ENCODE data around the gene TMEM131. TPM values are rescaled to one million over a fixed set of nuclear protein-coding genes. Genes with fewer than 3 reads are reported as not detected.
"Not testable (repeated sequence)": the region's sequence is repeated elsewhere in the genome, so short reads cannot be mapped to it uniquely, and the experiment has no call there.

The TMEM131 gene
- total and polyA plus RNA-seq, 3 donors from 2014 or later: 35.0 to 54.8 (median 49.6) TPM

DNA sequence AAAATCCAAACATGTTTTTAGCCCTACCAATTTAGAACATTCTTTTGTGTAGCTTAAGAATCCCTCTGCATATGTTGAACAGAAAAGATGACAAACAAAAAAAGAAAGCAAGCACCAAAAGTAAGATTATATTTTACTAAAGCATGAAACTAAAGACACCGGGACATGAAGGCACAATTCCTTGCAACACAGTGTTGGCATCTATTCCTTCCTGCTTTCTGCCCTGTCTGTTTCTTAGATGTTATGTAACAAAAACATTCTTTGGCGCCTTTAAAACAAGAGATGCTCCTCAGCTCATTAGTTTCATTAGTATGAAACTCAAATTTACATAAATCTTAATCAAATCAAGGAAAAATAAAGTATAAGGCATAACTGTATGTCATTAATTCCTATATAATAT is 106.6 kb downstream of the TMEM131 start:
- H3K4me3 ChIP-seq: no peak overlapping the region
- WGBS, 2 donors: 91 to 93% methylated on average over 2 of the region's 2 CpGs
- H3K36me3 ChIP-seq (ENCODE audit: low read depth, missing control alignments): no peaks in the 10 kb centered on the region
- intact Hi-C loops (cut with DNase I; ENCODE audit: low total_unique reads): no loop called here
- no peak for TF ChIP-seq POLR2A (IDR thresholded peaks at IDR 0.05)
- TF ChIP-seq, protein P1, sequence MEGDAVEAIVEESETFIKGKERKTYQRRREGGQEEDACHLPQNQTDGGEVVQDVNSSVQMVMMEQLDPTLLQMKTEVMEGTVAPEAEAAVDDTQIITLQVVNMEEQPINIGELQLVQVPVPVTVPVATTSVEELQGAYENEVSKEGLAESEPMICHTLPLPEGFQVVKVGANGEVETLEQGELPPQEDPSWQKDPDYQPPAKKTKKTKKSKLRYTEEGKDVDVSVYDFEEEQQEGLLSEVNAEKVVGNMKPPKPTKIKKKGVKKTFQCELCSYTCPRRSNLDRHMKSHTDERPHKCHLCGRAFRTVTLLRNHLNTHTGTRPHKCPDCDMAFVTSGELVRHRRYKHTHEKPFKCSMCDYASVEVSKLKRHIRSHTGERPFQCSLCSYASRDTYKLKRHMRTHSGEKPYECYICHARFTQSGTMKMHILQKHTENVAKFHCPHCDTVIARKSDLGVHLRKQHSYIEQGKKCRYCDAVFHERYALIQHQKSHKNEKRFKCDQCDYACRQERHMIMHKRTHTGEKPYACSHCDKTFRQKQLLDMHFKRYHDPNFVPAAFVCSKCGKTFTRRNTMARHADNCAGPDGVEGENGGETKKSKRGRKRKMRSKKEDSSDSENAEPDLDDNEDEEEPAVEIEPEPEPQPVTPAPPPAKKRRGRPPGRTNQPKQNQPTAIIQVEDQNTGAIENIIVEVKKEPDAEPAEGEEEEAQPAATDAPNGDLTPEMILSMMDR (IDR thresholded peaks at IDR 0.05): no peak
- H3K27me3 ChIP-seq: no peaks in the 10 kb centered on the region
- no peak for DNase-seq
- no peak overlapping the region for H3K27ac ChIP-seq
- no peaks in the 10 kb centered on the region for H3K4me1 ChIP-seq
- H3K9me3 ChIP-seq: no peaks in the 10 kb centered on the region

GRCh38 chr2:97885841-97886240 is 109.9 kb downstream of the TMEM131 start:
- TF ChIP-seq, protein P1 (IDR thresholded peaks at IDR 0.05): no peak
- TF ChIP-seq POLR2A (IDR thresholded peaks at IDR 0.05): no peak
- Histone ChIP-seq H3K4me3 (no peak overlapping the region), H3K9me3 (no peaks in the 10 kb centered on the region), H3K36me3 (ENCODE audit: low read depth, missing control alignments) (no peaks in the 10 kb centered on the region), H3K4me1 (no peaks in the 10 kb centered on the region), H3K27me3 (no peaks in the 10 kb centered on the region), H3K27ac (no peak overlapping the region)
- no peak for DNase-seq
- intact Hi-C loops (cut with DNase I; ENCODE audit: low total_unique reads): no loop called here

GRCh38 chr2:97880334-97880733 is 115.4 kb downstream of the TMEM131 start:
- intact Hi-C loops (cut with DNase I; ENCODE audit: low total_unique reads): no loop called here

DNA sequence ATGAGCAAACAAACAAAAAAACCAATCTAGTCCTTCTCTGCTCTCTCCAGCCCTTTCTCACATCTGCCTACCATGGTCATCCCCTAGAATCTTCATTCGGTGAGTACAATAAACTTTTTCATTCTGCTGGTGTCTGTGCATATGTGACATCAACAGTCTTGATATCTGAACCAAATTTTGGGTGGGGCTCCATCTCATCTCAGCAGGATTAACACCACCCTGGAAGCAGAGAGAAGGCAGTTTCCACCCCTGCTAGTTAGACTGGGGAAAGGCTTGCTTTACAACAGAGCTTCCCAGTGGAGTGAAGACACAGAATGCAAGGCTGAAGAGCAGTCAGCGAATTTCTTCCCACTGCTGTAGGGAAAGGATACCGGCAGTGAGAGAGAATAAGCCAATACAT is 116.9 kb downstream of the TMEM131 start:
- Histone ChIP-seq H3K27ac (no peak overlapping the region), H3K4me1 (no peaks in the 10 kb centered on the region), H3K36me3 (ENCODE audit: low read depth, missing control alignments) (no peaks in the 10 kb centered on the region), H3K27me3 (no peaks in the 10 kb centered on the region), H3K9me3 (no peaks in the 10 kb centered on the region), H3K4me3 (no peak overlapping the region)
- no peak for DNase-seq
- intact Hi-C loops (cut with DNase I; ENCODE audit: low total_unique reads): no loop called here
- WGBS, 2 donors: 96 to 99% methylated on average over 3 of the region's 3 CpGs
- TF ChIP-seq, protein P1 (IDR thresholded peaks at IDR 0.05): no peak
- TF ChIP-seq POLR2A (IDR thresholded peaks at IDR 0.05): no peak

More at GRCh38 chr2:97880334-97880733, 115.4 kb downstream of the TMEM131 start:
- H3K4me1 ChIP-seq: no peaks in the 10 kb centered on the region
- no peak overlapping the region for H3K27ac ChIP-seq
- 60% methylated on average over 2 of the region's 2 CpGs for WGBS, 2 donors
- H3K4me3 ChIP-seq: no peak overlapping the region
- DNase-seq: no peak
- H3K27me3 ChIP-seq: no peaks in the 10 kb centered on the region
- H3K9me3 ChIP-seq: no peaks in the 10 kb centered on the region
- H3K36me3 ChIP-seq (ENCODE audit: low read depth, missing control alignments): no peaks in the 10 kb centered on the region
- TF ChIP-seq, protein P1 (IDR thresholded peaks at IDR 0.05): no peak
- TF ChIP-seq POLR2A (IDR thresholded peaks at IDR 0.05): no peak

- intact Hi-C loops (cut with DNase I; ENCODE audit: low total_unique reads): not testable (repeated sequence)
- 93 to 95% methylated on average over 2 of the region's 2 CpGs for WGBS, 2 donors
Observed at GRCh38 chr2:97878317-97878716, 117.4 kb downstream of the TMEM131 start.

More at GRCh38 chr2:97878317-97878716, 117.4 kb downstream of the TMEM131 start:
- H3K36me3 ChIP-seq (ENCODE audit: low read depth, missing control alignments); H3K4me1 ChIP-seq; H3K4me3 ChIP-seq; H3K9me3 ChIP-seq; DNase-seq; H3K27ac ChIP-seq; H3K27me3 ChIP-seq: not testable (repeated sequence)

Data from testis (tissue), 3 donors.